DOHH2 (cell line): ENCODE measurements around the gene PACRG.

Experiments
- H3F3A ChIP-seq: fragments of 200-600 bp; sonication (generic), shearing (Covaris generic); 2 replicates; pipeline ENCODE4 v1.6.0; 2016; ENCODE audit warnings: antibody characterized with exemption, mild to moderate bottlenecking; ENCODE audit not compliant: control insufficient read depth, insufficient read depth
- H3K27ac ChIP-seq: fragments of 200-600 bp; sonication (generic); 2 replicates; pipeline ENCODE4 v1.5.1; 2014; ENCODE audit warnings: low read depth, mild to moderate bottlenecking, low read length, moderate library complexity
- H3K27me3 ChIP-seq: fragments of 200-600 bp; sonication (generic); 2 replicates; pipeline ENCODE4 v1.6.1; 2014; ENCODE audit warnings: mild to moderate bottlenecking, low read length, mixed read lengths; ENCODE audit not compliant: control insufficient read depth
- H3K36me3 ChIP-seq: fragments of 200-600 bp; sonication (generic); 2 replicates; pipeline ENCODE4 v1.6.1; 2014; ENCODE audit warnings: mild to moderate bottlenecking, low read length, moderate library complexity, mixed read lengths; ENCODE audit not compliant: control insufficient read depth
- H3K4me1 ChIP-seq: fragments of 200-600 bp; sonication (generic); 2 replicates; pipeline ENCODE4 v1.6.1; 2014; ENCODE audit warnings: mild to moderate bottlenecking, low read length, mixed read lengths; ENCODE audit not compliant: control insufficient read depth
- H3K4me2 ChIP-seq: fragments of 200-600 bp; sonication (generic); 2 replicates; pipeline ENCODE4 v1.6.0; 2014; ENCODE audit warnings: mild to moderate bottlenecking, low read length, moderate library complexity
- H3K4me3 ChIP-seq: fragments of 200-600 bp; sonication (generic); 2 replicates; pipeline ENCODE4 v1.5.1; 2014; ENCODE audit warnings: mild to moderate bottlenecking, low read length, mixed read lengths
- H3K79me2 ChIP-seq: fragments of 200-600 bp; sonication (generic); 2 replicates; pipeline ENCODE4 v1.6.1; 2014; ENCODE audit warnings: mild to moderate bottlenecking, low read length, mixed read lengths; ENCODE audit not compliant: control insufficient read depth
- H3K9me2 ChIP-seq: fragments of 200-600 bp; sonication (generic); replicated peaks from 2 replicates; pipeline ENCODE4 v1.6.1; 2014; ENCODE audit warnings: mild to moderate bottlenecking, low read length, mixed read lengths; ENCODE audit not compliant: control insufficient read depth
- H3K9me3 ChIP-seq: fragments of 200-600 bp; sonication (generic); 2 replicates; pipeline ENCODE4 v1.6.1; 2014; ENCODE audit warnings: antibody characterized with exemption, low read length, mixed read lengths; ENCODE audit not compliant: control insufficient read depth, insufficient read depth
- H4K20me1 ChIP-seq: fragments of 200-600 bp; sonication (generic); 2 replicates; pipeline ENCODE4 v1.6.0; 2014; ENCODE audit warnings: low read depth, mild to moderate bottlenecking, antibody characterized with exemption, low read length, moderate library complexity; ENCODE audit not compliant: control insufficient read depth, insufficient read depth
- CTCF ChIP-seq: fragments of 200-600 bp; sonication (generic); IDR thresholded peaks from one replicate; pipeline ENCODE4 v1.5.1; 2014; ENCODE audit warnings: antibody characterized with exemption, mild to moderate bottlenecking, low read depth, low read length; ENCODE audit not compliant: poor library complexity, severe bottlenecking
- EZH2phosphoT487 ChIP-seq: fragments of 200-600 bp; sonication (generic); IDR thresholded peaks from 2 replicates; pipeline ENCODE4 v1.6.1; 2017; ENCODE audit warnings: borderline replicate concordance, mild to moderate bottlenecking, antibody characterized with exemption, low read length, moderate library complexity, mixed read lengths

PACRG gene

GRCh38 chr6:163293286-163293685 lies 565.5 kb downstream of the PACRG start:
- no peaks in the 10 kb centered on the region for H3K79me2 ChIP-seq
- no peak overlapping the region for H3K4me2 ChIP-seq
- no peaks in the 10 kb centered on the region for H3K9me2 ChIP-seq
- no peak overlapping the region for H3K27ac ChIP-seq
- no peaks in the 10 kb centered on the region for H3K27me3 ChIP-seq
- TF ChIP-seq CTCF (no peak), EZH2phosphoT487 (no peak)
- no peaks in the 10 kb centered on the region for H3K9me3 ChIP-seq
- no peaks in the 10 kb centered on the region for H3K4me1 ChIP-seq
- no peaks in the 10 kb centered on the region for H3F3A ChIP-seq
- H3K4me3 ChIP-seq: no peak overlapping the region
- H3K36me3 ChIP-seq: no peaks in the 10 kb centered on the region
- no peaks in the 10 kb centered on the region for H4K20me1 ChIP-seq

GRCh38 chr6:163294734-163295133 lies 567.0 kb downstream of the PACRG start:
- H3K9me2 ChIP-seq: no peaks in the 10 kb centered on the region
- no peak overlapping the region for H3K4me3 ChIP-seq
- no peak overlapping the region for H3K4me2 ChIP-seq
- H3F3A ChIP-seq: no peaks in the 10 kb centered on the region
- H3K36me3 ChIP-seq: no peaks in the 10 kb centered on the region
- no peak for TF ChIP-seq CTCF
- TF ChIP-seq EZH2phosphoT487: no peak
- no peaks in the 10 kb centered on the region for H3K4me1 ChIP-seq
- H4K20me1 ChIP-seq: no peaks in the 10 kb centered on the region
- no peak overlapping the region for H3K27ac ChIP-seq
- no peaks in the 10 kb centered on the region for H3K79me2 ChIP-seq
- H3K9me3 ChIP-seq: no peaks in the 10 kb centered on the region
- no peaks in the 10 kb centered on the region for H3K27me3 ChIP-seq

GRCh38 chr6:163296835-163297519 lies 569.2 kb downstream of the PACRG start:
- no peak overlapping the region for H3K27ac ChIP-seq
- H3K9me3 ChIP-seq: no peaks in the 10 kb centered on the region
- H3K9me2 ChIP-seq: no peaks in the 10 kb centered on the region
- H3F3A ChIP-seq: no peaks in the 10 kb centered on the region
- TF ChIP-seq CTCF: no peak
- no peak for TF ChIP-seq EZH2phosphoT487
- H3K4me1 ChIP-seq: no peaks in the 10 kb centered on the region
- no peaks in the 10 kb centered on the region for H3K27me3 ChIP-seq
- H3K4me3 ChIP-seq: no peak overlapping the region
- H3K79me2 ChIP-seq: no peaks in the 10 kb centered on the region
- H4K20me1 ChIP-seq: no peaks in the 10 kb centered on the region
- no peaks in the 10 kb centered on the region for H3K36me3 ChIP-seq
- H3K4me2 ChIP-seq: no peak overlapping the region
